Amniotic stem cell (primary cell): ENCODE data around the gene KRTAP2-1.
"Not testable (repeated sequence)": the region's sequence is repeated elsewhere in the genome, so short reads cannot be mapped to it uniquely, and the experiment has no call there.

ENCODE experiments used
- DNase-seq: peaks from one replicate; lab custom pipeline; 2025; lab: John Stamatoyannopoulos, UW

KRTAP2-1 gene

GRCh38 chr17:41012326-41013120 lies 34.6 kb downstream of the KRTAP2-1 start:
- no peak for DNase-seq

DNA sequence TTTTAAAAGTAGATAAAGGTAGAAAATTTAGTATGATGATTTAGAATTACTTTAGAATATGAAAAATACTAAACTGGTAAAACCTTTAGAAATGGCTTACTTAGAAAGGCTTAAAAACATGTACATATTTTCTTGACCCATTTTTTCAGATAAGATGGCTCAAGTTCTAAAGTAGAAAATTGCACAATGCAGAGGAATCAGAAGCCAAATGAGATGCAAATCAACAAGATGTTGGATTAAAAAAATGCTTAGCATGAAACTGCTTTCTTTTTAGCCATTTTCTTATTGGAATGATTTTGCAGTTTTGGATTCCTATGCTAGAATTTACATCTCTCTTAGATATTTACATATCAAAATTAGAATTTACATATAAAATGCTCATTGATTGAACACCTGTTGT lies 36.7 kb downstream of the KRTAP2-1 start:
- DNase-seq: no peak

DNA sequence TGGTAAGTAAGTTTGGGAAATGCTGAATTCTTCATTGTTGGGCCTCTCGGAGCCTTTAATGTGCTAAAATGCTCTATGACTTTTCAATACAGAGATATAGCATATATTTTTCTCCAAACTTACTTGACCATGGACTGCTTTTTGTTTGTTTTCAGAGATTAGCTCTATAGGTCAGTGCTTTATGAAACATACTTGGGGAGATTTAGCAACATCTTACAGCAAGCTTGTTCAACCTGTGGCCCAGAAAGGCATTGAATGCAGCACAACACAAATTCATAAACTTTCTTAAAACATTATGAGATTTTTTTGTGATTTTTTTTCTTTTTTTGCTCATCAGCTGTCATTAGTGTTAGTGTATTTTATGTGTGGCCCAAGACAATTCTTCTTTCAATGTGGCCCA lies 37.2 kb downstream of the KRTAP2-1 start:
- no peak for DNase-seq

DNA sequence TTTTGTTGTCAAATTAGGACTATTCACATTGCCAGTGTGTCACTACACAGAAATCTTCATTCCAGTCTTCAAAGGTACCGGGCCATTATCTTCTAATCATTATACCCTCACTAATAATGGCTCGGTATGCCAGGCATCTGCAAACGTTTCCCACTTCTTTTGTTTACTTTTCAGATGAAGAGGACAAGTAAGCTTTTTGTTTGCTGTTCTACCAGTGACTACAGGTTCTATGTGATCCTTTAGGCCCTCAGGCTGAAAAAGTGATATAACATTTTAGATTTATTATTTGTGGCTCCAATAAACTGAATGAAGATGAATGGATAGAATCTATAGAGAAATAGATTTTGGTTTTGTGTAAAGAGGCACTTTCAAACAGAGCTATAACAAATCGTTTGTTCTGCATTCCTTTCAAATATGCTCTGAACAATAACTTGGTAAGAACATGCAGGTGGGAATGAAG lies 37.8 kb downstream of the KRTAP2-1 start:
- no peak for DNase-seq

DNA sequence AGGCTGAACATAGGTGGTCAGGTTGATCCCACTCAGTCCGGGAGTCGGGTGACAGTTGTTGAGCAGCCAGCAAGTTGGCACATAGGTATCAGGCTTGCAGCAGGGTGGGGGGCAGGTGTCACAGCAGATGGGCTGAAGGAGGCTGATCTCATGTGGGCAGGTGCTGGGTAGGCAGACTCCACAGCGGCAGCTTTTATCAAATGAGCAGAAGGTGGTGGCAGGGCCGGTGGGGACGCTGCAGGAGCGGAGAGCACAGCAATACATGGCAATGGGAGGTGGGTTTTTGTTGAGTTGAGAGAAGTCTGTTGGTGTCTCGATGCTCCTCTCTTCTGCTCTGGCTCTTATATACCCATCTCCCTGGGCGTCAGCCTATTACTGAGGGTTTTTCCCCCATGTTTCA lies 38.3 kb downstream of the KRTAP2-1 start, which contains the start of gene KRTAP3-1:
Gene KRTAP3-1, minus strand, starts transcription at position 318 of the 400 bp plus-strand sequence. Its CDS starts 54 bp downstream, at position 264.
- DNase-seq: no peak

DNA sequence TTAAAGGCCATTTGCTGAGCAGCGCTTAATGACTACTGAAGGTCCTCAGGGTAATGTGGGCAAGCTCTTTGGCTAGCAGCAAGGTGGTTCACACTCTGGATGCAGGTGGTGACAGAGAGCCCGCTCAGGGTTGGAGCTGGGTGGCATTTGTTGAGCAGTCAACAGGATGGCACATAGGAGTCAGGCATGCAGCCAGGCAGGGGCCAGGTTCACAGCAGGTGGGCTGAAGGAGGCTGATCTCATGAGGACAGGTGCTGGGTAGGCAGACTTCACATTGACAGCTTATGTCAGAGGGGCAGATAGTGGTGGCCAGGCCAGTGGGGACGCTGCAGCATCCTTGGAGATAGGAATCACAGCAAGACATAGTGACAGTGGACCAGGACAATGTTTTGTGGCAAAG lies 42.7 kb downstream of the KRTAP2-1 start:
- DNase-seq: no peak

- no peak for DNase-seq
Measured at GRCh38 chr17:41003926-41004325, 43.2 kb downstream of the KRTAP2-1 start.

DNA sequence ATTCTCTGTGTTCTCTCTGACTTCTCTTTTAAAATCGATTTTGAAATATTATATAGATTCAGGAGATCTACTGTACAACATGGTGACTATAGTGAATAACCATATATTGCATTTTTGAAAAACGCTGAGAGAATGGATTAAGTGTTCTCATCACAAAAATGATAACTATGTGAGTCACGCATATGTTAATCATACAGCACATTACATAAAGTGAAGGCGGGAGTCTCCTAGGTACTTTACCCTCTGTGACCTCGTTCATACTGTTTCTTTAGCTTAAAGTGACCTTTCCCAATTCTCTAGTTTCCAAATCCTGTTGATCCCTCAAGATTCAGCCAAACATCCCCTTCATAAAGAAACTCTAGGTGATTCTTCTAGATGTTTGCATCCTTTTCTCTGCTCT lies 44.3 kb downstream of the KRTAP2-1 start:
- no peak for DNase-seq

GRCh38 chr17:41001795-41002194 lies 45.3 kb downstream of the KRTAP2-1 start:
- DNase-seq: no peak

DNA sequence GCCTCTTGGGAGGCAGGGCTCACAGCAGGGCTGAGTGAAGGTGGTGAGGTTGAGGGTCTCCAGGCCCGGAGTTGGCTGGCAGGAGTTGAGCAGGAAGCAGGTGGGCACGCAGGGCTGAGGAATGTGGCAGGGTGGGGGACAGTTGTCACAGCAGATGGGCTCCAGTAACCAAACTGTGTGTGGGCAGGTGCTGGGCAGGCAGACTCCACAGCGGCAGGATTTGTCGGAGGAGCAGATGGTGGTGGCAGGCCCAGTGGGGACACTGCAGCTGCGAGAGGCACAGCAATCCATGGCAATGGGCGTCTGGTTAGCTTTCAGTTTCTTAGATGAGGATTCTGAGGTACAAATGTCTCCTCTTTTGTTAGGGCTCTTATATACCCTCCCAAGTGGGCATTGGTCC lies 47.6 kb downstream of the KRTAP2-1 start, which contains the start of gene KRTAP3-2:
Gene KRTAP3-2, minus strand, starts transcription at position 344 of the 400 bp plus-strand sequence. Its CDS starts 53 bp downstream, at position 291.
- DNase-seq: not testable (repeated sequence)

GRCh38 chr17:40997361-40997760 lies 49.8 kb downstream of the KRTAP2-1 start:
- DNase-seq: no peak

DNA sequence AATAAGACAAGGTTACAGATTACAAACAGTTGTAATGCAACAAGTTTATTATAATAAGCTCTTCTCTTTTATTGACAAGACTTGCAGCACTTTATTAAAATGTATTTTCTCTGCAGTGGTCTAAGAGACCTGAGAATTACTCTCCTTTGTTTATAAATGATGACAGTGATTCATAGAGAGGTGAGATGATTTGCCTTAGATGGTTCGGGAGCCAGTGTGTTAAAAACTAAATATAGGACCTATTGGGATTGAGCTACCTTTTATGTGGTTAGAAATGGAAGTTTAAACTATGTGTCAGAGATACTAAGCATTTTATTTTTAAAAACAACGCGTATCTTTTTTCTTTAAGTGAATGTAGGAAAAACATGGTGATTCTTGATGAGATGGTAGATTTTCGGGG lies 50.3 kb downstream of the KRTAP2-1 start:
- no peak for DNase-seq
